Common myeloid progenitor, CD34-positive (primary cell): Measurements from ENCODE around the gene CTPS1.
A peak's percentile ranks its signal among the peaks of the same experiment; 100 is the strongest.

ENCODE experiments used
- CTCF ChIA-PET: fragments of 350-600 bp; sonication (Branson Sonifier 250); formaldehyde crosslinking; loops from one replicate; lab custom pipeline; 2021; ENCODE audit warnings: antibody characterized with exemption; lab: Charles Lee
- POLR2A ChIA-PET: fragments of 350-600 bp; sonication (Branson Sonifier 250); formaldehyde crosslinking; loops from one replicate; lab custom pipeline; 2021; ENCODE audit warnings: antibody characterized with exemption; lab: Charles Lee
- DNase-seq, 3 donors: peaks; one replicate each; pipeline versions ENCODE4 v3.0.0 to v3.0.0-alpha.2; 2013
- H3K27ac ChIP-seq, 2 experiments: 1 replicate in 1 of 2; 2 replicates in 1 of 2; pipeline ENCODE4 v1.7.0; 2013; ENCODE audit warnings: inconsistent platforms in 2 of 2, low read length in 2 of 2, mild to moderate bottlenecking in 2 of 2, low read depth in 1 of 2, moderate library complexity in 1 of 2; ENCODE audit not compliant: severe bottlenecking in 2 of 2, insufficient read depth in 1 of 2, poor library complexity in 1 of 2
- H3K27me3 ChIP-seq, 5 experiments: replicated peaks in 2 of 5; 1 replicate in 3 of 5; 2 replicates in 2 of 5; pipeline versions ENCODE4 v1.6.1 to v1.7.0; 2013; ENCODE audit warnings: low read length in 4 of 5, mild to moderate bottlenecking in 2 of 5, moderate library complexity in 2 of 5, inconsistent platforms in 1 of 5; ENCODE audit not compliant: insufficient read depth in 5 of 5, control insufficient read depth in 4 of 5
- H3K36me3 ChIP-seq, 4 experiments: 1 replicate in 2 of 4; 2 replicates in 2 of 4; pipeline versions ENCODE4 v1.6.1 to v1.7.0; 2013; ENCODE audit warnings: low read length in 3 of 4, control low read depth in 1 of 4, mild to moderate bottlenecking in 1 of 4; ENCODE audit not compliant: control insufficient read depth in 4 of 4, insufficient read depth in 4 of 4
- H3K4me1 ChIP-seq, 4 experiments: 1 replicate in 3 of 4; 2 replicates in 1 of 4; pipeline versions ENCODE4 v1.6.1 to v1.7.1; 2013; ENCODE audit warnings: low read length in 3 of 4, mild to moderate bottlenecking in 3 of 4, control low read depth in 1 of 4, inconsistent platforms in 1 of 4, moderate library complexity in 1 of 4; ENCODE audit not compliant: control insufficient read depth in 4 of 4, insufficient read depth in 4 of 4; ENCODE audit errors: control extremely low read depth in 1 of 4
- H3K4me3 ChIP-seq, 7 experiments: 1 replicate in 4 of 7; 2 replicates in 3 of 7; pipeline versions ENCODE4 v1.5.1 to v1.7.0; 2013; ENCODE audit warnings: mild to moderate bottlenecking in 7 of 7, low read length in 6 of 7, moderate library complexity in 6 of 7, inconsistent platforms in 2 of 7, low read depth in 2 of 7, control low read depth in 1 of 7; ENCODE audit not compliant: insufficient read depth in 4 of 7, control insufficient read depth in 1 of 7; ENCODE audit errors: extremely low read depth in 1 of 7
- H3K9me3 ChIP-seq, 5 experiments: 1 replicate in 4 of 5; 2 replicates in 1 of 5; pipeline versions ENCODE4 v1.6.1 to v1.7.1; 2013; ENCODE audit warnings: low read length in 4 of 5, mild to moderate bottlenecking in 2 of 5, inconsistent platforms in 1 of 5, low read depth in 1 of 5, moderate library complexity in 1 of 5; ENCODE audit not compliant: control insufficient read depth in 4 of 5, insufficient read depth in 2 of 5; ENCODE audit errors: control extremely low read depth in 1 of 5
- WGBS: methylation state at CpG from one replicate; pipeline ENCODE4 v1.1.5; 2013; ENCODE audit not compliant: insufficient coverage; 5-methylcytosine and 5-hydroxymethylcytosine counted together

The CTPS1 gene

GRCh38 chr1:40977716-40978115 is 1.8 kb upstream of the CTPS1 start:
- H3K4me1 ChIP-seq: peaks cover 0 to 37% (median 17%) of the 10 kb centered on the region in 4 experiments
- CTCF ChIA-PET: no interaction called here
- POLR2A ChIA-PET: interaction anchor here (0.6 kb wide), 1 partner anchor 52 kb away, joined by 7 read pairs; no protein-coding TSS in a partner anchor
- WGBS: no CpG with 5 or more reads among the region's 1 CpG
- H3K27me3 ChIP-seq: no peaks in the 10 kb centered on the region
- H3K4me3 ChIP-seq: no peak overlapping the region
- H3K27ac ChIP-seq: peak overlapping the region in 1 of 2 experiments; percentile 15
- DNase-seq: no peak
- H3K36me3 ChIP-seq: peaks cover 0 to 3% (median 0%) of the 10 kb centered on the region in 4 experiments
- H3K9me3 ChIP-seq: no peaks in the 10 kb centered on the region

- H3K36me3 ChIP-seq: peaks cover 3 to 14% (median 6%) of the 10 kb centered on the region in 4 experiments
- peaks cover 0 to 33% (median 17%) of the 10 kb centered on the region in 4 experiments for H3K4me1 ChIP-seq
- peak overlapping the region; percentile 32 to 87 (median 75) for H3K4me3 ChIP-seq
- H3K9me3 ChIP-seq: no peaks in the 10 kb centered on the region
- WGBS: 45% methylated on average over 16 of the region's 17 CpGs
- ChIA-PET CTCF (no interaction called here), POLR2A (interaction anchor here (0.5 kb wide), 1 partner anchor 555 kb away, joined by 3 read pairs; no protein-coding TSS in a partner anchor)
- no peak for DNase-seq
- H3K27me3 ChIP-seq: no peaks in the 10 kb centered on the region
- peak overlapping the region in 1 of 2 experiments; percentile 76 for H3K27ac ChIP-seq
These were observed 633 bp upstream of the CTPS1 start for GRCh38 chr1:40978886-40979240.

- H3K4me3 ChIP-seq: peak overlapping the region; percentile 41 to 87 (median 75)
- no peaks in the 10 kb centered on the region for H3K9me3 ChIP-seq
- H3K4me1 ChIP-seq: peaks cover 0 to 30% (median 16%) of the 10 kb centered on the region in 4 experiments
- DNase-seq: no peak
- H3K36me3 ChIP-seq: peaks cover 6 to 25% (median 14%) of the 10 kb centered on the region in 4 experiments
- ChIA-PET CTCF (interaction anchor here (0.7 to 3.1 kb wide), 3 partner anchors 13 to 23 kb away, joined by 3 to 13 read pairs (median 3); no protein-coding TSS in a partner anchor), POLR2A (interaction anchor here (0.8 kb wide), 1 partner anchor 11 kb away, joined by 3 read pairs; no protein-coding TSS in a partner anchor)
- no peaks in the 10 kb centered on the region for H3K27me3 ChIP-seq
- peak overlapping the region in 1 of 2 experiments; percentile 61 for H3K27ac ChIP-seq
- WGBS: under 1% methylated on average over 42 of the region's 50 CpGs
These were observed 564 bp downstream of the CTPS1 start for GRCh38 chr1:40980068-40980452.

- Histone ChIP-seq H3K36me3 (peaks cover 11 to 30% (median 18%) of the 10 kb centered on the region in 4 experiments), H3K9me3 (no peaks in the 10 kb centered on the region), H3K27me3 (no peaks in the 10 kb centered on the region), H3K27ac (peak overlapping the region in 1 of 2 experiments; percentile 61), H3K4me1 (peaks cover 0 to 30% (median 16%) of the 10 kb centered on the region in 4 experiments), H3K4me3 (peak overlapping the region in 6 of 7 experiments; percentile 41 to 87 (median 77))
- ChIA-PET CTCF (interaction anchor here (1.2 to 3.1 kb wide), 2 partner anchors 14 to 23 kb away, joined by 3 to 13 read pairs; no protein-coding TSS in a partner anchor), POLR2A (interaction anchor here (0.8 kb wide), 1 partner anchor 10 kb away, joined by 3 read pairs; no protein-coding TSS in a partner anchor)
- 61% methylated on average over 14 of the region's 27 CpGs for WGBS
- DNase-seq: peak in 2 of 3 donors; percentile 49 to 64
These were observed 1.1 kb downstream of the CTPS1 start for GRCh38 chr1:40980453-40981121.

GRCh38 chr1:40981691-40982448 is 2.4 kb downstream of the CTPS1 start:
- Histone ChIP-seq H3K27me3 (no peaks in the 10 kb centered on the region), H3K27ac (no peak overlapping the region), H3K9me3 (no peaks in the 10 kb centered on the region), H3K36me3 (peaks cover 15 to 43% (median 28%) of the 10 kb centered on the region in 4 experiments), H3K4me3 (peak overlapping the region in 1 of 7 experiments; percentile 79), H3K4me1 (peaks cover 0 to 26% (median 16%) of the 10 kb centered on the region in 4 experiments)
- CTCF ChIA-PET: interaction anchor here (3.1 kb wide), 1 partner anchor 22 kb away, joined by 13 read pairs; no protein-coding TSS in a partner anchor
- 90% methylated on average over 8 of the region's 14 CpGs for WGBS
- DNase-seq: peak in 1 of 3 donors; percentile 11
- POLR2A ChIA-PET: no interaction called here

- peaks cover 20 to 52% (median 36%) of the 10 kb centered on the region in 4 experiments for H3K36me3 ChIP-seq
These were observed 3.2 kb downstream of the CTPS1 start for GRCh38 chr1:40982721-40983120.

More at GRCh38 chr1:40982721-40983120, 3.2 kb downstream of the CTPS1 start:
- no peak overlapping the region for H3K27ac ChIP-seq
- H3K4me3 ChIP-seq: no peak overlapping the region
- DNase-seq: no peak
- H3K4me1 ChIP-seq: peaks cover 0 to 26% (median 16%) of the 10 kb centered on the region in 4 experiments
- 100% methylated on average over 1 of the region's 1 CpG for WGBS
- no peaks in the 10 kb centered on the region for H3K27me3 ChIP-seq
- CTCF ChIA-PET: no interaction called here
- H3K9me3 ChIP-seq: no peaks in the 10 kb centered on the region
- POLR2A ChIA-PET: no interaction called here
